GM12872 (cell line): Measurements from ENCODE around the gene IL1F10.

Source experiments
- CTCF ChIP-seq: IDR thresholded peaks from 3 replicates; pipeline ENCODE4 v1.5.1; 2011; ENCODE audit warnings: low read depth, mild to moderate bottlenecking, low read length, moderate library complexity; ENCODE audit not compliant: insufficient read depth

The IL1F10 gene

DNA sequence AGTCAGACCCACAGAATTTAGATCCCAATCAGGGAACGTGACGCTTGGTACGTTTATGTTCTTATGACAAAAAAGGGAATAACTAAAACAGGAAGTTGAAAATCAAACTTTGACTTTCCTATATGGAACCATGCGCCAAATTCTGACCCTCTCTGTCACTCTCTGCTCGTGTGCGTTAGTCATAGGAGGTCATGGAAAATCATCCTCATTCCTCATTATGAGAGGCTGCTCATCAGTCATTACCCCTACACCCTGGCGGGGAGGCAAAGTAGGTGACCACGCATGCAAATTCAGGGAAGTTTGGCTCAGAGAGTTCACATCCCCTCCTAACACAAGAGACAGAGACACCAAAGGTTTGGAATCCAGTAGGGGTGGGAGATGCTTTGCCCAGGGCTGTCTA lies 15.5 kb downstream of the IL1F10 start:
- TF ChIP-seq CTCF = no peak

- peak; percentile 43; the same call in 2 of the 3 replicates for TF ChIP-seq CTCF
Observed at GRCh38 chr2:113084249-113085000, 16.7 kb downstream of the IL1F10 start.

DNA sequence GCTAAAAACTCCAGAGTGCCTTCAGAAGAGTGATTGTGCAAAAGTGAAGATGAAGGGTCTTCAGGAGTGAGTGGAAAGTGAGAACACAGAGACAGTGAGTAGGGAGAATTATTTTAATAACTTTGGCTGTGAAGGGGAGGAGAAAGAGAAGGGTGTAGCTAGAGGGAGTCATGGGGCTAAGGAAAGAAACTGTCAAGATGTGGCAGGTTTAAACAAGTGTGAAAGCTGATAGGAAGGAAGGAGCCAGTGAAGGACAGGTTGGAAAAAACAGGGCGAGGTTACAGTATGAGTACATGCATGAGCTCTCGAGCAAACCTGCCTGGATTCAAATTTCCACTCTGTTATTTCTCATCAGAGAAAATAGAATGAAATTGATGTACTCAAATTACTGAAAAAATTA lies 17.8 kb downstream of the IL1F10 start:
- no peak for TF ChIP-seq CTCF

- TF ChIP-seq CTCF = no peak
Observed at GRCh38 chr2:113088213-113088992, 20.6 kb downstream of the IL1F10 start.

GRCh38 chr2:113089916-113090315 lies 22.1 kb downstream of the IL1F10 start:
- TF ChIP-seq CTCF = no peak

GRCh38 chr2:113091231-113091896 lies 23.6 kb downstream of the IL1F10 start:
- no peak for TF ChIP-seq CTCF
